T-cell (primary cell): ENCODE measurements around the gene PRSS16. TPM values are rescaled to one million over a fixed set of nuclear protein-coding genes. Genes with fewer than 3 reads are reported as not detected.
A peak's percentile ranks its signal among the peaks of the same experiment; 100 is the strongest.
"Not testable (repeated sequence)": the region's sequence is repeated elsewhere in the genome, so short reads cannot be mapped to it uniquely, and the experiment has no call there.

Source experiments
- ATAC-seq, 4 experiments: fragments of 200-7000 bp in 3 of 4; fragments of 150-1000 bp in 1 of 4; cut with Tn5 transposase; replicated peaks in 1 of 4; 1 replicate in 3 of 4; 2 replicates in 1 of 4; pipeline ENCODE4 v1.10.0; 2021; ENCODE audit warnings: moderate library complexity in 3 of 4, mild to moderate bottlenecking in 2 of 4, moderate number of reproducible peaks in 1 of 4
- CTCF ChIA-PET, 2 donors: fragments of 300-600 bp; sonication (Branson Sonifier 250); formaldehyde crosslinking; loops; one replicate each; lab custom pipeline; 2022; ENCODE audit warnings: antibody characterized with exemption in 2 of 2; lab: Charles Lee
- POLR2A ChIA-PET, 2 donors: fragments of 300-600 bp; sonication (Branson Sonifier 250); formaldehyde crosslinking; loops; one replicate each; lab custom pipeline; 2022; ENCODE audit warnings: antibody characterized with exemption in 2 of 2; lab: Charles Lee
- DNase-seq, 35 experiments: peaks; one replicate each; pipeline versions ENCODE4 v3.0.0 to v3.0.0-alpha.2; 2013 to 2023
- H3K27ac ChIP-seq: one replicate; pipeline ENCODE4 v1.5.1; 2013; ENCODE audit warnings: low read length
- H3K27me3 ChIP-seq, 2 experiments: replicated peaks in 1 of 2; 1 replicate in 1 of 2; 2 replicates in 1 of 2; pipeline versions ENCODE4 v1.6.1 to v1.7.0; 2013; ENCODE audit warnings: low read length in 1 of 2, mixed read lengths in 1 of 2; ENCODE audit not compliant: control insufficient read depth in 2 of 2, insufficient read depth in 2 of 2; ENCODE audit errors: extremely low read depth in 1 of 2
- H3K36me3 ChIP-seq, 2 donors: 1 replicate in 1 of 2; 2 replicates in 1 of 2; pipeline versions ENCODE4 v1.6.1 to v1.7.0; 2013; ENCODE audit warnings: low read length in 1 of 2; ENCODE audit not compliant: control insufficient read depth in 2 of 2, insufficient read depth in 1 of 2; ENCODE audit errors: extremely low read depth in 1 of 2
- H3K4me1 ChIP-seq, 2 experiments: 1 replicate in 1 of 2; 2 replicates in 1 of 2; pipeline versions ENCODE4 v1.6.1 to v1.7.0; 2013; ENCODE audit warnings: low read length in 2 of 2, mixed read lengths in 1 of 2; ENCODE audit not compliant: insufficient read depth in 2 of 2, control insufficient read depth in 1 of 2; ENCODE audit errors: extremely low read depth in 1 of 2
- H3K4me3 ChIP-seq, 2 donors: 1 replicate in 1 of 2; 2 replicates in 1 of 2; pipeline versions ENCODE4 v1.5.1 to v1.7.0; 2013; ENCODE audit warnings: mild to moderate bottlenecking in 2 of 2, low read length in 1 of 2, moderate library complexity in 1 of 2; ENCODE audit not compliant: control insufficient read depth in 1 of 2; ENCODE audit errors: extremely low read depth in 1 of 2
- H3K9me3 ChIP-seq: 2 replicates; pipeline ENCODE4 v1.7.0; 2013
- H3K27ac Mint-ChIP-seq, 2 donors: one replicate each; pipeline ENCODE4 v1.8.0; 2020 to 2021; ENCODE audit warnings: mild to moderate bottlenecking in 2 of 2, mixed read lengths in 2 of 2
- H3K27me3 Mint-ChIP-seq, 2 donors: one replicate each; pipeline ENCODE4 v1.8.0; 2021 to 2022; ENCODE audit warnings: mixed read lengths in 2 of 2
- H3K36me3 Mint-ChIP-seq: one replicate; pipeline ENCODE4 v1.8.0; 2021; ENCODE audit warnings: mixed read lengths
- H3K4me1 Mint-ChIP-seq, 3 donors: one replicate each; pipeline ENCODE4 v1.8.0; 2020 to 2022; ENCODE audit warnings: mixed read lengths in 3 of 3, mild to moderate bottlenecking in 1 of 3
- H3K4me3 Mint-ChIP-seq, 3 donors: one replicate each; pipeline ENCODE4 v1.8.0; 2020 to 2022; ENCODE audit warnings: mild to moderate bottlenecking in 3 of 3, mixed read lengths in 3 of 3, moderate library complexity in 3 of 3
- H3K9me3 Mint-ChIP-seq, 3 donors: one replicate each; pipeline ENCODE4 v1.8.0; 2020 to 2022; ENCODE audit warnings: mixed read lengths in 3 of 3
- WGBS: methylation state at CpG from one replicate; pipeline ENCODE4 v1.1.5; 2013; ENCODE audit warnings: missing lambda C conversion rate; ENCODE audit not compliant: insufficient coverage; 5-methylcytosine and 5-hydroxymethylcytosine counted together
- total RNA-seq, 35 experiments: library from RNA in 6 of 35; stranded (reverse) in 6 of 35; fragments of 120-200 nt in 1 of 35; gene quantifications; one replicate each; pipeline versions ENCODE4 v1.2.1 to v1.2.4 and lab custom pipeline; 2013 to 2026

The PRSS16 gene
- total RNA-seq, 5 donors from 2014 or later (not counting 1 experiment from before 2014, with no cell fraction given) = 0.43 to 3.2 (median 2.1) TPM

DNA sequence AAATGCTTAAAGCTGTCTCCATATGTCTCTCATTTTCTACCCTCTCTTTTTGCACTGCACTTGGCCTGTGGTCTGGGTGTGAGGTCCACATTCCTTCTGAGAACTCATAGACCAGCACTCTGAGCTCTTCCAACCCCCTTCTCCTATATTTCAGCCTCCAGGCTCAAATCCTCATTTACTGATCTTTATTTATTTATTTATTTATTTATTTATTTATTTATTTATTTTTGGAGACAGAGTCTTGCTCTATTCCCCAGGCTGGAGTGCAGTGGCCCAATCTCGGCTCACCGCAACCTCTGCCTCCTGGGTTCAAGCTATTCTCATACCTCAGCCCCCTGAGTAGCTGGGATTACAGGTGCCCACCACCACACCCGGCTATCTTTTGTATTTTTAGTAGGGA is 19.5 kb downstream of the PRSS16 start:
- H3K27me3 ChIP-seq = peaks cover 3 to 55% of the 10 kb centered on the region in 2 experiments
- H3K4me1 Mint-ChIP-seq, POLR2A ChIA-PET: not testable (repeated sequence)

DNA sequence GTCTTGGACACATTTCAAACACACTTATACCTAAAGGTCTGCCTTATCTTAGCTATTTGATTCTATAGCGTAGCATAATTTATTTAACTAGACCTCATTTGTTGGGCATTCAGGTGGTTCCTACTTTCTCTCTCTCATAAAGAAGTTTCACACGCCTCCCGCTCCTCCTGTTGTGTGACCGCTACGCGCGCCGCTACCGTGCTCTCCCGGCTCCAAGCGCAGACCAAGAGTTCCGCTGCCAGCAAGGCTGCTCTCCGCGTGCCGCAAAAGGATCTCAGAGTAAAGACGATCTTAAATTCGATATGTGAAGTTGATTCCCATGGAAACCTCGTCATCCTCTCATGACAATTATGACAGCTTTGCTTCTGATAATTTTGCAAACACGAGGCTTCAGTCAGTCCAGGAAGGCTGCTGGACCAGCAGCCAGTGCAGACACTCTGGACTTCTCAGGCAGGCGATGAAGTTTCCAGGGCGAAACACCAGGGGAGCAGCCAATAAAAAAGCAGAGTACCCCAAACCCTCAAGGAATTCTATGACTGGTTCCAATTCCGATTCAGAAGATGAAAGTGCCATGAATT is 20.4 kb downstream of the PRSS16 start:
- Mint-ChIP-seq H3K4me1 (peaks cover 0 to 2% (median 0%) of the 10 kb centered on the region in 3 donors), H3K36me3 (no peaks in the 10 kb centered on the region), H3K27me3 (peaks cover 57 to 78% of the 10 kb centered on the region in 2 donors), H3K27ac (no peak overlapping the region), H3K9me3 (no peaks in the 10 kb centered on the region), H3K4me3 (no peak overlapping the region)
- no peak for ATAC-seq
- 26% methylated on average over 20 of the region's 22 CpGs for WGBS
- no peaks in the 10 kb centered on the region for H3K4me1 ChIP-seq
- ChIA-PET POLR2A (no interaction called here), CTCF (interaction anchor here in 1 of 2 donors (1.0 kb wide), 1 partner anchor 13 kb away, joined by 3 read pairs; no protein-coding TSS in a partner anchor)
- DNase-seq = no peak
- no peaks in the 10 kb centered on the region for H3K36me3 ChIP-seq
- H3K9me3 ChIP-seq = no peaks in the 10 kb centered on the region
- H3K4me3 ChIP-seq = no peak overlapping the region
- H3K27ac ChIP-seq = no peak overlapping the region
- H3K27me3 ChIP-seq = peaks cover 0 to 53% of the 10 kb centered on the region in 2 experiments

More for the DNA sequence above, 19.5 kb downstream of the PRSS16 start:
- not testable (repeated sequence) for H3K27ac ChIP-seq, ATAC-seq, H3K4me1 ChIP-seq, H3K4me3 Mint-ChIP-seq, H3K9me3 ChIP-seq, H3K9me3 Mint-ChIP-seq, H3K36me3 Mint-ChIP-seq, DNase-seq, H3K27ac Mint-ChIP-seq, H3K36me3 ChIP-seq, H3K4me3 ChIP-seq
- CTCF ChIA-PET = interaction anchor here in 1 of 2 donors (0.6 kb wide), 1 partner anchor 21 kb away, joined by 3 read pairs; no protein-coding TSS in a partner anchor
- peaks cover 51 to 79% of the 10 kb centered on the region in 2 donors for H3K27me3 Mint-ChIP-seq
- no CpG with 5 or more reads among the region's 3 CpGs for WGBS

DNA sequence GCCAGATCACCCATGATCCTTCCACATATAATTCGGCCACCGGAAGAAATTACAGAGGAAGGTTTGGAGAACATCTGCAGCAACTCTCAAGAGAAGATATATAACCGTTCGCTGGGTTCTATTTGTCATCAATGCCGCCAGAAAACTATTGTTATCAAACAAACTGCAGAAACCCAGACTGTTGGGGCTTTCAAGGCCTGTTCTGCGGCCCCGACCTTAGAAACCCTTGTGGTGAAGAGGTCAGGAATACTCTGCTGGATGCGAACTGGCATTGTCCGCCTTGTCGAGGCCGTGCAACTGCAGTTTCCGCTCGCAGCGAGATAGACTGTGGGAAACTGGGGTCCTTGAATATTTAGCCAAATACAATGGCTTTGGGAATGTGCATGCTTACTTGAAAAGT is 21.3 kb downstream of the PRSS16 start:
- peaks cover 58 to 78% of the 10 kb centered on the region in 2 donors for H3K27me3 Mint-ChIP-seq
- Histone ChIP-seq H3K4me1 (no peaks in the 10 kb centered on the region), H3K4me3 (no peak overlapping the region), H3K9me3 (no peaks in the 10 kb centered on the region), H3K36me3 (no peaks in the 10 kb centered on the region), H3K27ac (no peak overlapping the region), H3K27me3 (peaks cover 4 to 56% of the 10 kb centered on the region in 2 experiments)
- H3K4me1 Mint-ChIP-seq = peaks cover 0 to 2% (median 0%) of the 10 kb centered on the region in 3 donors
- H3K9me3 Mint-ChIP-seq = no peaks in the 10 kb centered on the region
- H3K27ac Mint-ChIP-seq = no peak overlapping the region
- ATAC-seq = no peak
- no peaks in the 10 kb centered on the region for H3K36me3 Mint-ChIP-seq
- H3K4me3 Mint-ChIP-seq = no peak overlapping the region
- ChIA-PET CTCF (no interaction called here), POLR2A (no interaction called here)
- 93% methylated on average over 4 of the region's 14 CpGs for WGBS
- no peak for DNase-seq

DNA sequence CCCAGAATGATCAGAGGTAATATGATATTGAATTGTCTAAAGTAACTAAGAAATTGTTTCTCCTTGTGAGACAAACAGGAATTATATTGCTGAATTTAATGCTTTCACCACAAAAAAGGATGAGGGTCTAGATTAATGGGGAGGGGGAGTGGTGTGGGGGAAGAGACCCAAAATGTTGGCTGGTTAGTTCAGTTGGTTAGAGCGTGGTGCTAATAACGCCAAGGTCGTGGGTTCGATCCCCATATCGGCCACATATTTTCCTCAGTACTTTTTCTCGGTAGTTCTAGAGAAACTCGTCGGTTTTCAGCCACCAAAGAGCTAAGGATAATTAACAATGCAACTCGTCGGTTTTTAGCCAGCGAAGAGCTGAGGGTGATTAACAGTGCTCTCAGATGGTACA is 26.3 kb downstream of the PRSS16 start:
- no peaks in the 10 kb centered on the region for H3K4me1 ChIP-seq
- H3K36me3 Mint-ChIP-seq = no peaks in the 10 kb centered on the region
- H3K9me3 ChIP-seq = no peaks in the 10 kb centered on the region
- no peak overlapping the region for H3K4me3 ChIP-seq
- no peaks in the 10 kb centered on the region for H3K4me1 Mint-ChIP-seq
- H3K27ac ChIP-seq = no peak overlapping the region
- peaks cover 68 to 85% of the 10 kb centered on the region in 2 donors for H3K27me3 Mint-ChIP-seq
- no peak overlapping the region for H3K4me3 Mint-ChIP-seq
- ATAC-seq (no peak), DNase-seq (no peak)
- 67% methylated on average over 8 of the region's 11 CpGs for WGBS
- ChIA-PET CTCF (interaction anchor here in 1 of 2 donors (0.6 kb wide), 1 partner anchor 20 kb away, joined by 6 read pairs; no protein-coding TSS in a partner anchor), POLR2A (no interaction called here)
- H3K27me3 ChIP-seq = peaks cover 20 to 62% of the 10 kb centered on the region in 2 experiments
- no peak overlapping the region for H3K27ac Mint-ChIP-seq
- no peaks in the 10 kb centered on the region for H3K36me3 ChIP-seq
- peaks cover 0 to 8% (median 5%) of the 10 kb centered on the region in 3 donors for H3K9me3 Mint-ChIP-seq

DNA sequence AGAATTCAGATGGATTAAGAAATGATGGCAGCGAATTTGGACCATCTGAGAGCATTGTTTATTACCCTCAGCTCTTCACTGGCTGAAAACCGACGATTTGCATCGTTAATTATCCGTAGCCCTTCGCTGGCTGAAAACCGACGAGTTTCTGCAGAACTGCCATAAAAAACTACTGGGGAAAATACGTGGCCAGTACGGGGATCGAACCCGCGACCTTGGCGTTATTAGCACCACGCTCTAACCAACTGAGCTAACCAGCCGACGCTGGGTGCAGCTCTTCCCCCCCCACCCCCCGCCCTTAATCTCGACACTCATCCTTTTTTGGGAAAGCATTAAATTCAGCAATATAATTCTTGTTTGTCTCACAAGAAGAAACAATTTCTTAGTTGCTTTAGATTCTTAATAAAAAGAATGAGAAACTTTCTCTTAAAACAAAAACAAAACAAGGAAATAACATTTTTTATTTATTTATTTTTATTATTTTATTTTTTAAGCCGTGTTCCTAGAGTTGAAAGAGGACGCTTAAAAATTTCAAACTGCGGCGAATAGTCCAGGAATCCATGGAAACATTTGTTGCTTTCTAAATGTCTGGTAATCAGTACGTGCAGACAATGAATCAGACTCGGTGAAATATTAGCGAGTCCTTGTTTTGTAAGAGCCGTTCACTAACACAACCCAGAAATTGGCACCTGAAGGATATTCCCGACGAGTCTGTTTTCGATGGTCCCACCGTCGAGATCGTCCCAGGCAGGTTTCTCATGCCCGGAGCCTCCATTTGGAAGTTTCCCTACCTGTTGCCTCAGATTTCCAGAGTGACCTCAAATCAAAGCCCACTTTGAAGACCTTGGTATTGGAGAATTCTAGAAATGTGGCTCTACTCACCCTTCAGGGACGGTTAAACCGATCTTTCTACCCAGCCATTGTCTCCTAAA is 27.8 kb downstream of the PRSS16 start:
- DNase-seq (no peak), ATAC-seq (no peak)
- Mint-ChIP-seq H3K27me3 (peaks cover 66 to 83% of the 10 kb centered on the region in 2 donors), H3K4me1 (peaks cover 0 to 5% (median 5%) of the 10 kb centered on the region in 3 donors), H3K36me3 (no peaks in the 10 kb centered on the region), H3K4me3 (no peak overlapping the region), H3K27ac (peak overlapping the region in 1 of 2 donors; percentile 46), H3K9me3 (peaks cover 0 to 8% (median 8%) of the 10 kb centered on the region in 3 donors)
- peaks cover 32 to 68% of the 10 kb centered on the region in 2 experiments for H3K27me3 ChIP-seq
- ChIA-PET CTCF (no interaction called here), POLR2A (no interaction called here)
- no peaks in the 10 kb centered on the region for H3K9me3 ChIP-seq
- no peaks in the 10 kb centered on the region for H3K36me3 ChIP-seq
- no peak overlapping the region for H3K4me3 ChIP-seq
- H3K4me1 ChIP-seq = peaks cover 0 to 9% of the 10 kb centered on the region in 2 experiments
- H3K27ac ChIP-seq = no peak overlapping the region
- 25% methylated on average over 22 of the region's 36 CpGs for WGBS

DNA sequence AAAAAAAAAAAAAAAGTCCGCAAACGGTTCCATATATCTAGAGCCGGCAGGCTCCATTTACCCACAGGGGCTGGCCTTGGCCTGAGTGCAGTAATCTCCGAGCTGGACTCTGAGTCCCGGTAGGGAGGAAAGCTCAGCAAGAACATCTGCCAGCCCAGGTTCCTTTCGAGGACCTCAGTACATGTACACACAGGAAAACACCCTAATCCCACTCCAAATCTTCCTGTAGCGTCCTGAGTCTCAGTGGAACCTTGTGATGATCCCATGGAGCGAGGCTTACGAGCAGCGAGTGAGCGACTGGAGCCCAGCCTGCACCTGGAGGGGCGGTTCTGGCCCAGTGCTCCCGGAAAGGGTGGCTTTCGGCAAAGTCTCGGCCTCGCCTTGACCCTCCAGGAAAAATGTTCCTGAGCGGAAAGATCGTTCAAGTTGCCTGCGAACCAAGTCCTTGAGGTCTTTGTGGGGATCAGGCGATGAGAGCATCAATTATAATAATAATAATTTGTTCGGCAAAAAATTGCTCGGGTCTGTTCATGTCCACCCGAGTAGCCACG is 32.1 kb downstream of the PRSS16 start:
- ATAC-seq (no peak), DNase-seq (no peak)
- Mint-ChIP-seq H3K9me3 (peaks cover 8 to 31% (median 17%) of the 10 kb centered on the region in 3 donors), H3K4me1 (peaks cover 0 to 7% (median 5%) of the 10 kb centered on the region in 3 donors), H3K36me3 (peaks cover 7% of the 10 kb centered on the region), H3K27ac (peak overlapping the region in 1 of 2 donors; percentile 71), H3K27me3 (peaks cover 76 to 87% of the 10 kb centered on the region in 2 donors), H3K4me3 (no peak overlapping the region)
- Histone ChIP-seq H3K9me3 (no peaks in the 10 kb centered on the region), H3K4me3 (peak overlapping the region in 1 of 2 donors; percentile 44), H3K27me3 (peaks cover 46 to 69% of the 10 kb centered on the region in 2 experiments), H3K4me1 (peaks cover 0 to 9% of the 10 kb centered on the region in 2 experiments), H3K27ac (no peak overlapping the region), H3K36me3 (no peaks in the 10 kb centered on the region)
- 7% methylated on average over 9 of the region's 24 CpGs for WGBS
- ChIA-PET CTCF (interaction anchor here in 1 of 2 donors (0.7 kb wide), 1 partner anchor 8 kb away, joined by 6 read pairs; no protein-coding TSS in a partner anchor), POLR2A (no interaction called here)
